PFSK-1 (cell line): Measurements from ENCODE around the gene BMP7.

Experiments used
- FOXP2 ChIP-seq: optimal IDR thresholded peaks from 2 replicates; pipeline ENCODE3; 2011; ENCODE audit warnings: borderline replicate concordance, control low read depth, inconsistent platforms; ENCODE audit not compliant: insufficient read depth; ENCODE audit errors: extremely low read length, extremely low read depth
- POLR2AphosphoS5 ChIP-seq: IDR thresholded peaks from 2 replicates; pipeline ENCODE4 v1.6.1; 2012; ENCODE audit warnings: low read depth, mild to moderate bottlenecking, control low read depth, low read length, moderate library complexity
- SIN3A ChIP-seq: IDR thresholded peaks from 2 replicates; pipeline ENCODE4 v1.6.1; 2012; ENCODE audit warnings: mild to moderate bottlenecking, low read length, moderate library complexity, borderline replicate concordance; ENCODE audit not compliant: insufficient read depth
- TAF1 ChIP-seq: IDR thresholded peaks from 2 replicates; pipeline ENCODE4 v1.6.1; 2012; ENCODE audit warnings: low read length, control low read depth, borderline replicate concordance; ENCODE audit not compliant: insufficient read depth
- TF ChIP-seq, protein P1 (sequence below), 2 experiments: IDR thresholded peaks; 2 replicates each; pipeline versions ENCODE4 v1.6.1 to v1.8.0; 2011 to 2012; ENCODE audit warnings: low read depth in 2 of 2, low read length in 2 of 2, control low read depth in 1 of 2, inconsistent platforms in 1 of 2, mild to moderate bottlenecking in 1 of 2, moderate library complexity in 1 of 2; ENCODE audit not compliant: insufficient read depth in 1 of 2

BMP7 gene

GRCh38 chr20:57194154-57194553, 72.3 kb downstream of the BMP7 start:
- TF ChIP-seq SIN3A (no peak), TAF1 (no peak), FOXP2 (no peak), POLR2AphosphoS5 (no peak)
- TF ChIP-seq, protein P1, sequence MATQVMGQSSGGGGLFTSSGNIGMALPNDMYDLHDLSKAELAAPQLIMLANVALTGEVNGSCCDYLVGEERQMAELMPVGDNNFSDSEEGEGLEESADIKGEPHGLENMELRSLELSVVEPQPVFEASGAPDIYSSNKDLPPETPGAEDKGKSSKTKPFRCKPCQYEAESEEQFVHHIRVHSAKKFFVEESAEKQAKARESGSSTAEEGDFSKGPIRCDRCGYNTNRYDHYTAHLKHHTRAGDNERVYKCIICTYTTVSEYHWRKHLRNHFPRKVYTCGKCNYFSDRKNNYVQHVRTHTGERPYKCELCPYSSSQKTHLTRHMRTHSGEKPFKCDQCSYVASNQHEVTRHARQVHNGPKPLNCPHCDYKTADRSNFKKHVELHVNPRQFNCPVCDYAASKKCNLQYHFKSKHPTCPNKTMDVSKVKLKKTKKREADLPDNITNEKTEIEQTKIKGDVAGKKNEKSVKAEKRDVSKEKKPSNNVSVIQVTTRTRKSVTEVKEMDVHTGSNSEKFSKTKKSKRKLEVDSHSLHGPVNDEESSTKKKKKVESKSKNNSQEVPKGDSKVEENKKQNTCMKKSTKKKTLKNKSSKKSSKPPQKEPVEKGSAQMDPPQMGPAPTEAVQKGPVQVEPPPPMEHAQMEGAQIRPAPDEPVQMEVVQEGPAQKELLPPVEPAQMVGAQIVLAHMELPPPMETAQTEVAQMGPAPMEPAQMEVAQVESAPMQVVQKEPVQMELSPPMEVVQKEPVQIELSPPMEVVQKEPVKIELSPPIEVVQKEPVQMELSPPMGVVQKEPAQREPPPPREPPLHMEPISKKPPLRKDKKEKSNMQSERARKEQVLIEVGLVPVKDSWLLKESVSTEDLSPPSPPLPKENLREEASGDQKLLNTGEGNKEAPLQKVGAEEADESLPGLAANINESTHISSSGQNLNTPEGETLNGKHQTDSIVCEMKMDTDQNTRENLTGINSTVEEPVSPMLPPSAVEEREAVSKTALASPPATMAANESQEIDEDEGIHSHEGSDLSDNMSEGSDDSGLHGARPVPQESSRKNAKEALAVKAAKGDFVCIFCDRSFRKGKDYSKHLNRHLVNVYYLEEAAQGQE (IDR thresholded peaks at IDR 0.05; ENCODE audit: insufficient read depth in 1 of 2, low read depth in 2 of 2, low read length in 2 of 2), result no peak

DNA sequence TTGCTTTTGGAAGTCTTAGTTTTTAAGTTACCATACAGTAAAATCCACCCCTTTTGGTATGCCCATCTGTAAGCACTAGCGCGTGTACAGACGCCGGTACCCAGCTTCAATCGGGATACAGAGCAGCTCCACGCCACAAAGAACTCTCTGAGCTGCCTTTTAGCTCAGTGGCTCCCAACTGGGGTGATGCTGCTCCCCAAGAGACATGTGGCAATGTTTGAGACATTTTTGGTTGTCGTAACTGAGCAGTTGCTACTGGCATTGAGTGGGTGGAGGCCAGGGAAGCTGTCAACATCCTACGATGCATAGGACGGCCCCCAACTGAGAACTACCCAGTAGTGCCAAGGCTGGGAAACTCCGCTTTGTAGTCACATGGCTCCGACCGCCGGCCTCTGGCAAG, 73.3 kb downstream of the BMP7 start:
- no peak for TF ChIP-seq POLR2AphosphoS5
- TF ChIP-seq, protein P1 (IDR thresholded peaks at IDR 0.05; ENCODE audit: insufficient read depth in 1 of 2, low read depth in 2 of 2, low read length in 2 of 2), result no peak
- no peak for TF ChIP-seq SIN3A
- no peak for TF ChIP-seq TAF1
- TF ChIP-seq FOXP2, result no peak

DNA sequence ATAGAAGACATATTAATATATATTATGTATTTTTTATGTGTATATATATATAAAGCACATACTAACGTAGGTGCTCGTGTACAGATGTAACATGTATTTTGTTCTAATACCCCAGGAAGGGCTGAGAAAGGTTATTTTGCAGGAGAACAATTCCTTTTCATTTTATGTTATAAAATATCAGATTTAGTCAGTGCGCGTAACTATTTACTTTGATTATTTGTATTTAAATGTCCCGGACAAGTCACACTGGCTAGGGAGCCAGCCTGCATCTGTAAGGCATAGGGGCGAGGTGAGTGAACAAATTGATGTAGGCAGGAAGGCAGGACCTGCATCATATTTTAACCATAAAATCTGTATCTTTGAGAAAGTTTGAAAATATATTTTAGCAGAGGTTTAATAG, 74.1 kb downstream of the BMP7 start:
- TF ChIP-seq POLR2AphosphoS5, result no peak
- no peak for TF ChIP-seq FOXP2
- no peak for TF ChIP-seq SIN3A
- TF ChIP-seq, protein P1 (IDR thresholded peaks at IDR 0.05; ENCODE audit: insufficient read depth in 1 of 2, low read depth in 2 of 2, low read length in 2 of 2), result no peak
- TF ChIP-seq TAF1, result no peak

DNA sequence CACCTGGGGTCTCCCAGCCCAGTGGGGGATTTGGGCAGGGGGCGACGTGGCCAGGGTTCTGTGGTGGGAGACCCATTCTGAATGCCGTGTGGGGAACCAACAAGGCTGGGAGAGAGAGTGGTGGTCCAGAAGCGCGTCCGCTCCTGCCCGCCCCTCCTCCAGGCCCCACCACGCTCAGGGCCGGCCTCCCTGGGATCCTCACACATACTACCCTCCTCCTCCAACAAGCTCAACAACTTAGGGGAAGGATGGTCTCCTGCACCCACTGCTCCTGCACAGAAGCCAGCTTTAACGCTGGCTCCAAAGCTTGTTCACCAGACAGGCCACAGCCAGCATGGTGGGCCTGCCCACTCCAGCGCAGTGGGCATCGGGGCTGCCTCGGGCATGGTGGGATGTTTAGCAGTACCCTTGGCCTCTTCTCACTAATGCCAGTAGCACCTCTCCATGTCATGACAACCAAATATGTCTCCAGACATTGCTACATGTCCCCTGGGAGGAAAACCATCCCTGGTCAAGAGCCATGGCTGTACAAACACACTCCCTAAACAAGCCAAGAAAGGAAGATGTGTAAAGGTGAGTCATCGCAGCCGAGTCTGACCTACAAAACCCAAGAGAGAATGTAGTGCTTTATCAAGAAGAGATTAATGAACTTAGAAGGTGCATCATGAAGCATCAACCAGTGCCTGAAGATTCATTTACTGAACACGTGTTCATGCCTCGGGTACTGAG, 75.7 kb downstream of the BMP7 start:
- TF ChIP-seq POLR2AphosphoS5, result no peak
- no peak for TF ChIP-seq FOXP2
- TF ChIP-seq, protein P1 (IDR thresholded peaks at IDR 0.05; ENCODE audit: insufficient read depth in 1 of 2, low read depth in 2 of 2, low read length in 2 of 2), result no peak
- no peak for TF ChIP-seq SIN3A
- TF ChIP-seq TAF1, result no peak
